Fibroblast of mammary gland (primary cell): Measurements from ENCODE around the gene NME4.
"Not testable (repeated sequence)": the region's sequence is repeated elsewhere in the genome, so short reads cannot be mapped to it uniquely, and the experiment has no call there.

Source experiments
- DNase-seq: peaks from one replicate; pipeline ENCODE4 v3.0.0-alpha.2; 2010; ENCODE audit warnings: low read depth
- H3K4me3 ChIP-seq: 2 replicates; pipeline ENCODE4 v1.5.1; 2011; ENCODE audit warnings: low read depth, mild to moderate bottlenecking, low read length, moderate library complexity; ENCODE audit not compliant: control insufficient read depth
- CTCF ChIP-seq: conservative IDR thresholded peaks from 2 replicates; pipeline ENCODE4 v1.5.1; 2011; ENCODE audit warnings: low read depth, low read length, inconsistent platforms; ENCODE audit not compliant: control insufficient read depth, insufficient read depth

NME4 gene

DNA sequence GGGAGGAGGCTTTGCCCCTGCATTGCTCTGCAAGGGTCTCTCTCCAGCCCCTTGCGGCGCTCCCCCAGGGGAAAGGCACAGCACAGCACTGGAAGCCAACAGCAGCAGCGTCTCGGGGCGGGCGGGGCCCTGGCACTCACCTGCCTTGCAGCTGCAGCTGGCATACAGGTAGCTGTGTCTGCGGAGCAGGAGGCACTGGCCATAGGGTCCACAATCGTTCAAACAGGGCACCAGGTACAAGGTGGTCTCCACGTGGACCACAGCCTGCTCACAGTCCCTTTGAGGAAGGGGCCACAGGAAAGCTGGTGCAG lies 22.4 kb upstream of the NME4 start:
- DNase-seq = no peak
- H3K4me3 ChIP-seq = no peak overlapping the region
- no peak for TF ChIP-seq CTCF

- no peak for TF ChIP-seq CTCF
- no peak for DNase-seq
- H3K4me3 ChIP-seq = no peak overlapping the region
These were observed 21.8 kb upstream of the NME4 start for GRCh38 chr16:375212-375611.

DNA sequence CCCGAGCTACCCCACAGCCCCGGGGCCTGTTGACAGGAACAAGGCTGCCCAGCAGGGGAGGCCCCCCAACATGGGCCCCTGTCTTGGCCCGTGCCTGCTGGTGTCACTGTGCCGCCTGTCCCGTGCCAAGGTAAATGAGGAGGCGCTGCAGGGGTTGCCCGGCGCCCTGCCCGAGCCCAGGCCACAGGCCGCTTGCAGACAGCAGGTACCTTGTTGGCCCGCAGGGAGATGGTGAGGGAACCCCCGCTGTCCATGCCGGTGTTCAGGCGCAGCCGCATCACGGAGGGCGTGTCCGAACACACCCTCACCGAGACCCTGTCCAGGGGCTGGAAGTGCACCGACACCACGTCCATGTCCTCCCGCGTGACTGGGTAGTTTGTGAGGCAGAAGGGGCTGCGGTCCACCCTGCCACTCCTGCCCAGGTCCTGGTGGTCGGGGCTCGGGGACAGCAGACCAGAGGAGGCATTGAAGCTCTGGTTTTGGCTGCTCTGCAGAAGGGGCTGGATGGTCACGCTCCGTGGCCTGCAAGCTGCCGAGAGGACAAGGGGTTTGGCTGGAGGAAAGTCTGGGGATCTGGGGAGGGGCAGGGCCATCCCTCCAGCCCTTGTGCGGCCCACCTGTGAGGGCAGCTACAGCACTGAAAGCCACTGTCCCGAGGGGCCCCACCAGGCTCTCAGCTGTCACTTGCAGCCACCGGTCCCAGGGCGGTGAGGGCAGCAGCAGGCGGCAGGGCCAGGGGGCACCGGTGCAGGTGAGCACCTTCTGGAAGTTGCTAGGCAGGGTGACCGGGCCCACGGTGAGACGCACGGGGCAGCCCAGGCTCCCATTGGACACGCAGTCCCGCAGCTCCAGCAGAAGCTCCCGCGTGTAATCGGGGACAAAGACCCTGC lies 20.8 kb upstream of the NME4 start:
- TF ChIP-seq CTCF = no peak
- no peak overlapping the region for H3K4me3 ChIP-seq
- no peak for DNase-seq

DNA sequence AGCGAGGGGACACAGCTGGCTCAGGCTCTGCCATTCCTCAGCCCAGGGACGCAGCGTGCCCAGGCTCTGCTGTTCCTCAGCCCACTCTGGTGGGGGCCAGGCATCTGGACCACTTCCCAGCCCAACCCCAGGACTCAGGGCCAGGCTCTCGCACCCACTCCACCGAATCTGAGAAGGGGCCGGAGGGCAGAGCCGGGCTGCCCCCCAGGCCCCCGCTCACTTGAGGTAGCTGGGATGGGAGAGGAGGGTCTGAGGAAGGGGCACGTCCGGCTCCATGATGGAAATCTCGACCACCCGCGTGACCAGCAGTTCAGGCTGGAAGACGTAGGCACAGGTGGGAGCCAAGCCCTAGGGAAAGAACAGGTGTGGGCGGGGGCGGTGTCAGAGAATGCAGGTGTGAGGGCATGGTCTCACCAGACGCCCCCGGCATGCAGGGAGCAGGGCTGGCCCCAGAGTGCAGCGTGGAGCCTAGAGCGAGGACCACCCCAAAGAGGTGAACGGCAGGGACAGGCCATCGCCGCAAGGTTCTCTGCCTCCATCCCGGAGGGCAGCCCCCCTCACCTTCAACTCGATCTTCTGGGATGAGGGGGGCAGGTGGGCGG lies 20.1 kb upstream of the NME4 start:
- no peak for TF ChIP-seq CTCF
- DNase-seq = no peak
- no peak overlapping the region for H3K4me3 ChIP-seq

DNA sequence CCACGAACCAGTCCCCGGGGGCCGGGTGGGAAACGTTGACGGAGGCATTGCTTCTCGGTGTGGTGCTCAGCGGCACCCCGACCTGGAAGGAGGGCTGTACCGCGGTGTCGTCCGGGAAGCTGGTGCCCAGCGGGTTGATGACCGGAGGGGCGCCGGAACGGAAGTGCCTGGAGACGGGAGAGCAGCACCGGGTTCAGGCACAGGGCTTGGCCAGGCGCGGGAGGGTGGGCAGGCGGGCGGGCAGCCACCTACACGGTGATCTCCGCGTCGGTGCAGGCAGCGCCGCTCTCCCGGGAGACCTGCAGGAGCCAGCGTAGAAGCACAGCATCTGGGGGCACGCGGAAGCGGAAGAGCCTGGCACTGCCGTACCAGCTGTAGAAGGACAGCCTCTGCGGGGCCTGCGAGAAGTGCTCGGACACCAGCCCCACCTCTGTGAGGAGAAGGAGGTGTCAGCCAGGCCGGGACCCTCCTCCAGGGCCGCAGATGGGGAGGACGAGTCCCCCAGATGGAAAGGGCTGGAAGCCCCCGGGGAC lies 19.5 kb upstream of the NME4 start:
- no peak for DNase-seq
- no peak overlapping the region for H3K4me3 ChIP-seq
- no peak for TF ChIP-seq CTCF

- not testable (repeated sequence) for H3K4me3 ChIP-seq, DNase-seq
These were observed 18.7 kb upstream of the NME4 start for GRCh38 chr16:378113-378820.

- no peak for DNase-seq
- no peak overlapping the region for H3K4me3 ChIP-seq
- TF ChIP-seq CTCF = no peak
These were observed 18.2 kb upstream of the NME4 start for GRCh38 chr16:378821-379182.
